HG03439 (cell line): ENCODE data around the gene KLHL22.
"Not testable (repeated sequence)": the region's sequence is repeated elsewhere in the genome, so short reads cannot be mapped to it uniquely, and the experiment has no call there.

Experiments used
- ATAC-seq: cut with Tn5 transposase; IDR thresholded peaks from one replicate; pipeline ENCODE4 v1.9.1; 2021; ENCODE audit warnings: mild to moderate bottlenecking, moderate library complexity; ENCODE audit not compliant: unreplicated experiment

KLHL22 gene

DNA sequence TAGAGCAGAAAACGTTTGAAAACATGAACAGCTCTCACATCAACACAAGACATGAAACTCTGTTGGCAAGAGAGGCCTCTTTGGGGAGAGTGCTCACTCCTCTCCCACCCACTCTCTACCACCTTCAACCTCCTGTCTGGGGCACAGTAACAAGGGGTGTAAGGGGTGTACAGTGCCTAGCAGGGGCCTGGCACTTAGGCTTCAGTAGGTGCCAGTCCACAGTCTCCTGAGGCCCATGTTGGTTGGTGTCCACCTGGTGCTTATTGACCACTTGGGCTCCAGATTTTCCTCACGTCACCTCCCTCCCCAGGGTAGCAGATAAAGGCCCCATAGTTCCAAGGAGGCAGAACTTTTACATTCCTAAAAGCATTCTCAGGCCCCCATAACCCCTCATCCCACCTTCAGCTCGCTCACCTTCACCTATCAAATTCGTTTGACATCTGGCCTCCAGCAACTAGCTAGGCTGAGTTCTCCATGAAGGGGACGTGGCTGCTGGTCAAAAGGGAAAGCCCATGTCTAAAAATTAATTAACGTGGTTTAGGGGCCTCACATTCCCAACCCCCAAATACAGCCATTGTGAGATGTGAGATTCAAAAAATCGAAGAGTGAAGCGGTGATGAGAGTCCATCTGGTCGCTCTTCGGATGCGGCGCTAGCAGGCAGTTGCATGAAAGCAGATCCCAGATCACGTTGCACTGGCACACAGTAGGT is 11.1 kb upstream of the KLHL22 start:
- no peak for ATAC-seq

DNA sequence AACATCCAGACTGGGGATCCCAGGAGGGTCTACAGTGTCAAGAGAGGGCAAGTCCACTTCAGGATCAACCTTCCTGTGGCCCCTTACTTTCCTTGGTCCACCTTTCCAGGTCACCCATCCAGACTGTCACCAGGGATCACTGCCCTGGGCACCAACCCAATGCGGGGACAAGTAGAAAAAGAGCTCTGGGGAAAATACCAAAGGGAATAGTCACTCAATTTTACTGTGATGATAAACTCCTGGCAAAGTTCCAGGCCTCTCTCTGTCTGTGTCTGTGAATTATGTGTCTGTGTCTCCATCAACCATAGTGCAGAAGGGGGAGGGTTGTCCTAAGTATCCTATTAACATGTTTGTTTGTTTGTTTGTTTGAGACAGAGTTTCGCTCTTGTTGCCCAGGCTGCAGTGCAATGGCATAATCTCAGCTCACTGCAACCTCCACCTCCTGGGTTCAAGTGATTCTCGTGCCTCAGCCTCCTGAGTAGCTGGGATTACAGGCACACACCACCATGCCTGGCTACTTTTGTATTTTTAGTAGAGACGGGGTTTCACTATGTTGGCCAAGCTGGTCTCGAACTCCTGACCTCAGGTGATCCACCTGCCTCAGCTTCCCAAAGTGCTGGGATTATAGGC is 8.8 kb upstream of the KLHL22 start:
- ATAC-seq: not testable (repeated sequence)

- no peak for ATAC-seq
These were observed 8.2 kb upstream of the KLHL22 start for GRCh38 chr22:20503816-20504215.

GRCh38 chr22:20499769-20500168 is 4.2 kb upstream of the KLHL22 start:
- ATAC-seq: no peak

DNA sequence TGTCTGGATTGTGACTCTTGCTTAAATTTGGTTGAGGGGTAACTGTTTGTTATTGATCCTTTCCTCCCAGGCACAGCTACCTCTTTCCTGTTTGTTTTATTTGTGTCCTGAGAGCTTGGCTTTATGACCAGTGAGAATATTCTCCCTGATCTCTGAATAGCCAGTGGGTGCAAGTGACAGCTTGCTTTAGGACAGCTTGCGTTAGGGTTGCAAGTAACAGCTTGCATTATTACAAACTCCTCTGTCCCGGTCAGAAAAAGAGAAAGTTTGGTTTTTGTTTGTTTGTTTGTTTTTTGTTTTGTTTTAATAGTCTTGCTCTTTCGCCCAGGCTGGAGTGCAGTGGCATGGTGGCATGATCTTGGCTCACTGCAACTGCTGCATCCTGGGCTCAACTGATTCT is 3.3 kb upstream of the KLHL22 start:
- no peak for ATAC-seq

- no peak for ATAC-seq
These were observed 1.8 kb upstream of the KLHL22 start for GRCh38 chr22:20497426-20497825.

- ATAC-seq: no peak
These were observed 476 bp upstream of the KLHL22 start for GRCh38 chr22:20495861-20496681.

DNA sequence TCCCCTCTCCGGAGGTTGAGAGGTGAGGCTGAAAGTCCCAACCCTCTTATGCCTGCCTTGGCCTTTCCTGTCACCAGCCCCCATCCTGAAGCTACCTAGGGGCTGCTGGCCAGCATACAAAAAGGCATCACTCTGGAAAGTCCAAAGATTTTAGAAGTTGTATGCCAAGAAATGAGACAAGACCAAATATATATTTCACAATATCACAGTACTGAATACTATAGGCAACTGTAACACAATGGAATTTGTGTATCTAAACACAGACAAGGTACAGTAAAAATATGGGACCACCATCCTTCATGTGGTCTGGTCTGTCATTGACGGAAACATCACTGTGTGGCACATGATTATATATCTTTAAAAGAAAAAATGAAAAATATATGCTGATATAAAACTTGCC is 4.2 kb downstream of the KLHL22 start:
- no peak for ATAC-seq

DNA sequence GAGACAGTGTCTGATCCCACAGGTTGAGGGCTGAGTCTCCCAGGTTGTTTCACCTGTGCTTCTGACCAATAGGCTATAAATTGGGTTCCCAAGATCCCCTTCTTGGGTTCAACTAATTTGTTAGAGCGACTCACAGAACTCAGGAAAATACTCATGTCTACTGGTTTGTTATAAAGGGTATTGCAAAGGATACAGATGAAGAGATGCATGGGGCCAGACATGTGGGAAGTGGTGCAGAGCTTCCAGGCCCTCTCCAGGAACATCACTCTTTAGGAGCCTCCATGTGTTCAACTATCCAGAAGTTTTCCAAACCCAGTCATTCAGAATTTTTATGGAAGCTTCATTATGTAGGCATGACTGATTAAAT is 4.7 kb downstream of the KLHL22 start:
- ATAC-seq: no peak

DNA sequence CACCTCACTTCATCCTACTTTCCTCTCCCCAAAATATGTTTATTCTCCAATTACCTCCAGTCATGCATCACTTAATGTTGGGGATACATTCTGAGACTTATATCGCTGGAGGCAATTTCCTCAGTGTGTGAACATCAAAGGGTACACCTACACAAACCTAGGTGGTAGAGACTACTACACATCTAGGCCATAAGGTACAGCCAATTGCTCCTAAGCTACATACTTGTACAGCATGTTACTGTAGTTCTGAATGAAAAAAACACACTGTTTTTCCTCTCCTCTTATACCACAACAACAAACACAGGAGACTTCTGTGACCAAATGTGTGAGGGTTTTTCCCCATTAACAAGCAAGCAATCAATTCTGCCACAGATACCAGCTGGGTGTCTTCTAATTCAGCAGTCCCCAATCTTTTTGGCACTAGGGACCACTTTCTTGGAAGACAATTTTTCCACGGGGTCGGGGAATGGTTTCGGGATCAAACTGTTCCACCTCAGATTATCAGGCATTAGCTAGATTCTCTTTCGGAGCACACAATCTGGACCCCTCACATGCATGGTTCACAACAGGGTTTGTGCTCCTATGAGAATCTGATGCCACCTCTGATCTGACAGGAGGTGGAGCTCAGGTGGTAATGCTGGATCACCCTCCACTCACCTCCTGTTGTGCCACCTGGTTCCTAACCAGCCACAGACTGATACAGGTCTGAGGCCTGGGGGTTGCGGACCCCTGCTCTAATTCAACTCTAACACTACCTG is 5.2 kb downstream of the KLHL22 start:
- no peak for ATAC-seq

DNA sequence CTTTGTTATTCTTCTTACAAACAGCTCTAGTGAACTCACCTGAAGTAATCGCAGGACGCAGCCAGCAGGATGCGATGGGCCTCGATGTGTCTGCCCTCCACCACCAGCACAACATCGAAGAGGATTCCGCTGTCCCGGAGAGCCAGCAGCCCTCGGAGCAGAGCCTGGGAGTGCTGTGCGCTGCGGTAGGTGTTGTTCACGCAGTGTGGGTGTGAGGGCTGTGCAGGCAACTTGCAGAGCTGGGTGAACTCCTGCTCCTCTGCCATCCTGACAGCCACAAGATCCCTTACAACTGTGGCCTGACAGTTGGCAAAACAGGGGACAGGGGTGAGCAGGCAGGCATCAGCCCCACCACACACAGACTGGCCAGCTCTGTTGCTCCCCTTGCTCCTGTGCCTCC is 6.6 kb downstream of the KLHL22 start:
- ATAC-seq: no peak

DNA sequence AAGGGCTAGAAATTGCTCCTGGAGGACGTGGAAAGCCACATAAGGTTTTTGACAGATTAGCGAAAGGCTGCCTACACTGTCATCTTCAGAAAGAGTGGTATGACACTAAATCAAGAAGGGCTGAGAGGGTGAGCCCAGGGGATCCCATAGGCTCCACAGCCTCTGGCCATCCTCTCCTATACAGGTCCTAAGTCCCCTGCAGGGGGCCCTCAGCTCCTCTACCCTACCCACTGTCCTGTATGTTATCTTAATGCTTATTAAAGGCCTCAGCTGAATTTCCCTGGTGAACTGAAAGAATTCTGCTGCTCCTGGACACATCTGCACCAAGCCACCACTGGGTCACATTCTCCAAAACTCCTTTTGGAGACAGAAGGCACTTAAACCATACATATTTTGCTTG is 7.9 kb downstream of the KLHL22 start:
- no peak for ATAC-seq

DNA sequence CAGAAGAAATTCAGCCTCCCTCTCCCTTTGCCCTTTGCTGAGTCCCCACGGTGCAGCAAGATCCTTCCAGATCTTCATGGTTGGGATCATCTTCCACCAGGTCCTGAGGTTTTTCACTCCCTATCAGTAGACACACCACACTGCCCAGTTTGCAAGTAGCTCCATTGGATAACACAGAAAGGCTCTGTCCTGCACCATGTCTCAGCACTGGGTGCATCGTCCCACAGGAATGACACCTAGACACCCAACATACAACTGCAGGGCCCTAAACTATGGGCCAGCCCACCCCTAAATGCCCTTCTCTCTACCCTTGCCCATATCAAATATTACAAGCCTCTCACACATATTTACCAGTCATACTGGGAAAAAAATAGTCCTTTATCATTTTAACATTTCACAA is 9.4 kb downstream of the KLHL22 start:
- no peak for ATAC-seq

GRCh38 chr22:20484948-20485683 is 10.5 kb downstream of the KLHL22 start:
- ATAC-seq: no peak

- no peak for ATAC-seq
These were observed 11.8 kb downstream of the KLHL22 start for GRCh38 chr22:20483771-20484170.

- not testable (repeated sequence) for ATAC-seq
These were observed 12.5 kb downstream of the KLHL22 start for GRCh38 chr22:20483143-20483506.

DNA sequence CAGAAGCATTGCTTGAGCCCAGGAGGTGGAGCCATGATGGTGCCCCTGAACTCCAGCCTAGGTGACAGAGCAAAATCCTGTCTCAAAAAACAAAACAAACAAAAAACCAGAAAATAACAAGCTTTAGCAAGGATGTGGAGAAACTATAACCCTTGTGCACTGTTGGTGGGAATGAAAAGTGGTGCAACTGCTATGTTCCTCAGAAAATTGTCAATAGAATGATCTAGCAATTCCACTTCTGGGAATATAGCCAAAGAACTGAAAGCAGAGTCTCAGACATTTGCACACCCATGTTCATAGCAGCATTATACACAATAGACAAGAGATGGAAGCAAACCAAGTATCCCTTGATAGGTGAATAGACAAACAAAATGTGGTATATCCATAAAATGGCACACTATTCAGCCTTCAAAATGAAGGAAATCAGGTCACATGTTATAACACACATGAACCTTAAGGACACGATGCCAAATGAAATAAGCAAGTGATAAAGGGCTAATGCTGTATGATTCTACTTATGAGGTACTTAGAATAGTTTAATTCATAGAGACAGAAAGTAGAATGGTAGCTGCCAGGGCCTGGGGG is 15.9 kb downstream of the KLHL22 start:
- no peak for ATAC-seq

DNA sequence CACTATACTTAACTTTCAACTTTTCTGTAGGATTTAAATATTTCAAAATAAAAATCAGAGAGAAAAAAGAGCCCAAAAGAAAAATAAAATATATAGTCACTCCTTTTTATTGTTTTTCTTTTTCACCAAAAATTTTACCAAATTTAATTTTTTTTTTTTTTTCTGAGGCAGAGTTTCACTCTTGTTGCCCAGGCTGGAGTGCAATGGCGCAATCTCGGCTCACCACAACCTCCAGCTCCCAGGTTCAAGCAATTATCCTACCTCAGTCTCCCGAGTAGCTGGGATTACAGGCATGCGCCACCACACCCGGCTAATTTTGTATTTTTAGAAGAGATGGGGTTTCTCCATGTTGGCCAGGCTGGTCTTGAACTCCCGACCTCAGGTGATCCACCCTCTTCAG is 17.5 kb downstream of the KLHL22 start:
- ATAC-seq: not testable (repeated sequence)

DNA sequence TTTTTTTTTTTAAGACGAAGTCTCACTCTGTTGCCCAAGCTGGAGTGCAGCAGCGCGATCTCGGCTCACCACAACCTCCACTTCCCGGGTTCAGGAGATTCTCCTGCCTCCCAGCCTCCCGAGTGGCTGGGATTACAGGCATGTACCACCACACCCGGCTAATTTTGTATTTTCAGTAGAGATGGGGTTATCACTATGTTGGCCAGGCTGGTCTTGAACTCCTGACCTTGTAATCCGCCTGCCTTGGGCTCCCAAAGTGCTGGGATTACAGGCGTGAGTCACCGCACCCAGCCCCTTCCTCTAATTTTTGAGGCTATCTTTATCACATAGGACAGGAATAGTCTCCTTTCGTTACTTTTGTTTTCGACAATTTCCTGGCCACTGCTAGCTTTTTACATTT is 20.0 kb downstream of the KLHL22 start:
- not testable (repeated sequence) for ATAC-seq

GRCh38 chr22:20475115-20475436 is 20.5 kb downstream of the KLHL22 start:
- ATAC-seq: no peak
